Large intestine (tissue), 3 donors: ENCODE data around the gene H2BW1. TPM values are rescaled to one million over a fixed set of nuclear protein-coding genes. Genes with fewer than 3 reads are reported as not detected.
"Not testable (repeated sequence)": the region's sequence is repeated elsewhere in the genome, so short reads cannot be mapped to it uniquely, and the experiment has no call there.

Experiments
- DNase-seq, 2 donors: peaks; one replicate each; pipeline versions ENCODE4 v3.0.0 to v3.0.0-alpha.2; 2013
- H3K27ac ChIP-seq: one replicate; pipeline ENCODE4 v1.5.1; 2013; ENCODE audit warnings: low read length
- H3K27me3 ChIP-seq: 2 replicates; pipeline ENCODE4 v1.6.1; 2013; ENCODE audit warnings: low read length; ENCODE audit not compliant: control insufficient read depth, insufficient read depth
- H3K36me3 ChIP-seq: 2 replicates; pipeline ENCODE4 v1.6.1; 2013; ENCODE audit warnings: low read length; ENCODE audit not compliant: control insufficient read depth, insufficient read depth
- H3K4me1 ChIP-seq: one replicate; pipeline ENCODE4 v1.6.1; 2013; ENCODE audit warnings: low read length; ENCODE audit not compliant: control insufficient read depth, insufficient read depth
- H3K4me3 ChIP-seq: one replicate; pipeline ENCODE4 v1.5.1; 2013; ENCODE audit warnings: low read length
- H3K9me3 ChIP-seq: one replicate; pipeline ENCODE4 v1.6.1; 2013; ENCODE audit warnings: mild to moderate bottlenecking, low read depth, low read length, moderate library complexity; ENCODE audit not compliant: control insufficient read depth
- WGBS: methylation state at CpG from one replicate; pipeline ENCODE4 v1.1.5; 2013; ENCODE audit warnings: low lambda C conversion rate; ENCODE audit not compliant: insufficient coverage; 5-methylcytosine and 5-hydroxymethylcytosine counted together
- polyA plus RNA-seq: library from polyadenylated mRNA; unstranded; fragments of 120-200 nt; gene quantifications from one replicate; pipeline ENCODE4 v1.2.1, GENCODE V29; 2013

H2BW1 gene
- polyA plus RNA-seq, 1 donor: not detected

- H3K27me3 ChIP-seq: no peaks in the 10 kb centered on the region
- H3K4me1 ChIP-seq: no peaks in the 10 kb centered on the region
- no peak overlapping the region for H3K27ac ChIP-seq
- DNase-seq: no peak
- H3K9me3 ChIP-seq: no peaks in the 10 kb centered on the region
- no peaks in the 10 kb centered on the region for H3K36me3 ChIP-seq
- H3K4me3 ChIP-seq: no peak overlapping the region
- WGBS: no CpG with 5 or more reads among the region's 5 CpGs
These were observed 4.7 kb downstream of the H2BW1 start for GRCh38 chrX:104008831-104009230.

GRCh38 chrX:103999234-103999633 lies 14.3 kb downstream of the H2BW1 start:
- Histone ChIP-seq H3K27me3 (no peaks in the 10 kb centered on the region), H3K27ac (no peak overlapping the region), H3K9me3 (no peaks in the 10 kb centered on the region), H3K4me3 (no peak overlapping the region), H3K36me3 (no peaks in the 10 kb centered on the region), H3K4me1 (no peaks in the 10 kb centered on the region)
- WGBS: no CpG with 5 or more reads among the region's 5 CpGs
- DNase-seq: no peak

- H3K36me3 ChIP-seq, H3K4me1 ChIP-seq, H3K9me3 ChIP-seq, DNase-seq, H3K4me3 ChIP-seq, H3K27me3 ChIP-seq, H3K27ac ChIP-seq: not testable (repeated sequence)
- WGBS: no CpG with 5 or more reads among the region's 13 CpGs
These were observed 30.0 kb downstream of the H2BW1 start for GRCh38 chrX:103983508-103983907.

GRCh38 chrX:103962411-103963278 lies 50.9 kb downstream of the H2BW1 start, which contains the start of gene TMSB15B:
TSS of gene TMSB15B (plus strand) at chrX:103962627.
- H3K27me3 ChIP-seq, H3K4me1 ChIP-seq, H3K27ac ChIP-seq, H3K4me3 ChIP-seq, H3K36me3 ChIP-seq, DNase-seq, H3K9me3 ChIP-seq: not testable (repeated sequence)
- no CpG with 5 or more reads among the region's 55 CpGs for WGBS

Other genes with a start within 250 kb of the H2BW1 start
- gene PLP1, start 236.9 kb downstream of the H2BW1 start, polyA plus RNA-seq: 32.0 TPM
- 3.2 TPM for gene RAB9B, start 181.5 kb downstream of the H2BW1 start, polyA plus RNA-seq
- gene TMSB15B, start 51.1 kb downstream of the H2BW1 start, polyA plus RNA-seq: 10.3 TPM
- not detected for gene H2BW2, start 26.2 kb upstream of the H2BW1 start, polyA plus RNA-seq
- gene TMSB15C, start 62.5 kb upstream of the H2BW1 start, polyA plus RNA-seq: 5.6 TPM
- gene ZCCHC18, start 98.8 kb upstream of the H2BW1 start, polyA plus RNA-seq: 2.3 TPM
- gene SLC25A53, start 143.3 kb upstream of the H2BW1 start, polyA plus RNA-seq: 10.7 TPM
- 22.3 TPM for gene FAM199X, start 152.7 kb upstream of the H2BW1 start, polyA plus RNA-seq
- gene ESX1, start 241.2 kb upstream of the H2BW1 start, polyA plus RNA-seq: not detected